HG03342 (cell line): Measurements from ENCODE around the gene MFAP1.
"Not testable (repeated sequence)": the region's sequence is repeated elsewhere in the genome, so short reads cannot be mapped to it uniquely, and the experiment has no call there.

Experiments
- ATAC-seq: cut with Tn5 transposase; IDR thresholded peaks from one replicate; pipeline ENCODE4 v1.9.1; 2021; ENCODE audit warnings: mild to moderate bottlenecking, moderate library complexity; ENCODE audit not compliant: unreplicated experiment

The MFAP1 gene

DNA sequence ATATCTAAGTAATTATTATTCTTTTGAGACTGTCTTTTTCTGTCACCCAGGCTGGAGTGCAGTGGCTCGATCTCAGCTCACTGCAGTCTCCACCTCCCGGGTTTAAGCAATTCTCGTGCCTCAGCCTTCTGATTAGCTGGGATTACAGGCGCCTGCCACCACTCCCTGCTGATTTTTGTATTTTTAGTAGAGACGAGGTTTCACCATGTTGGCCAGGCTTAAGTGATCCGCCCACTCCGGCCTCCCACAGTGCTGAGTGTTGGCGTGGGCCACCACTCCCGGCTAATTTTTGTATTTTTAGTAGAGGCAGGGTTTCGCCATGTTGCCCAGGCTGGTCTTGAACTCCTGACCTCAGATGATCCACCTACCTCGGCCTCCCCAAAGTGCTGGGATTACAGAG lies 815 bp upstream of the MFAP1 start:
- ATAC-seq, result not testable (repeated sequence)

DNA sequence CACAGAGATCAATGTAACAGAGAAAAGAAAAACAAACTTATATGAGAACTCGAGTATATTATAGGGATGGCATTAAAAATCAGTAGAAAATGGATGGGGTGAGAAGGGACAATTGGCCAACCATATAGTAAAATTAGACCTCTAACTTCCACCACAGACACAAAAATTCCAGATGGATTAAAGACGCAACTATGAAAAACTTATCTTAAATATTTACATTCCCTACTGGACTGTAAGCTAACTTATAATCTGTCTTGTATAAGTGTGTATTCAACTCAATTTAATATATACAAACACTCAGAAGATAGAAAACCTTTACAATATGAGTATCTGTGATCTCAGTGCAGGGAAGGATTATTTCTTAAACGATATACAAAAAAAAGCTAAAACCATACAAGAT lies 3.0 kb downstream of the MFAP1 start:
- no peak for ATAC-seq

DNA sequence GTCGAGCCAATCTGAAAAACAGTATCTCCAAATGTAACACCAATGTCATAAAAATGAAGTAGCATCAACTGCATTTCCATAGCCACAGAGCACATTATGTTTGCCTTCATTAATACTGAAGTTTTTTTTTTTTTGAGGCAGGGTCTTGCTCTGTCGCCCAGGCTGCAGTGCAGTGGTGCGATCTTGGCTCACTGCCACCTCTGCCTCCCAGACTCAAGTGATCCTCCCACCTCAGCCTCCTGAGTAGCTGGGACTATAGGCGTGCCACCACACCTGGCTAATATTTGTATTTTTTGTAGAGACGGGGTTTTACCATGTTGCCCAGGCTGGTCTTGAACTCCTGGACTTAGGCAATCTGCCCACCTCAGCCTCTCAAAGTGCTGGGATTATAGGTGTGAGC lies 9.4 kb downstream of the MFAP1 start:
- not testable (repeated sequence) for ATAC-seq

DNA sequence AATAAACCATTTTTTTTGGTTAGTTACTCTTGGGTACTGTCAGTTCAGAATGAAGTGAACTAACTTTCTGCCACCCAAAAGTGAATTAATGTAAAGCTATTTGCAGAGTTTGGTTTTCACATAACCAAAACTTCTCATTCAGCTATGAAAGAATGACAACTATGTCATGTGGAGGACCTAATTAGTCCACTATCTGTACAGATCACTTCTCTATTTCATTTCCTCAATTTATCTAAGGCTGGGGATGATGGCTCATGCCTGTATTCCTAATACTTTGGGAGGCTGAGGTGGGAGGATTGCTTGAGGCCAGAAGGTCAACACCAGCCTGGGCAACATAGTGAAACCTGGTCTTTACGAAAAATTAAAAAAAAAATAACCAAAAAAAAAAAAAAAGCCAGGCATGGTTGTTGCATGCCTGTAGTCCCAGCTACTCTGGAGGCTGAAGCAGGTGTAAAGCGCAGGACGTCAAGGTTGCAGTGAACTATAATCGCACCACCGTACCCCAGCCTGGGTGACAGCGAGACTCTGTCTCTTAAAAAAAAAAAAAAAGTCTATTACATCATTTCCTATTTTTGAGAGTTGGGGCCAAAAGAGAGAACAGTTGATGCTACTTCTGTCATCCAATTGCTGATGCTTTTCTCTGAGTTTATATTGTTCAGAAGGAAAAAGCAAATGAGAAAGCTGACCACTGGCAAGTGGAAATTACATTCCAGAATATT lies 15.4 kb downstream of the MFAP1 start:
- ATAC-seq, result no peak

DNA sequence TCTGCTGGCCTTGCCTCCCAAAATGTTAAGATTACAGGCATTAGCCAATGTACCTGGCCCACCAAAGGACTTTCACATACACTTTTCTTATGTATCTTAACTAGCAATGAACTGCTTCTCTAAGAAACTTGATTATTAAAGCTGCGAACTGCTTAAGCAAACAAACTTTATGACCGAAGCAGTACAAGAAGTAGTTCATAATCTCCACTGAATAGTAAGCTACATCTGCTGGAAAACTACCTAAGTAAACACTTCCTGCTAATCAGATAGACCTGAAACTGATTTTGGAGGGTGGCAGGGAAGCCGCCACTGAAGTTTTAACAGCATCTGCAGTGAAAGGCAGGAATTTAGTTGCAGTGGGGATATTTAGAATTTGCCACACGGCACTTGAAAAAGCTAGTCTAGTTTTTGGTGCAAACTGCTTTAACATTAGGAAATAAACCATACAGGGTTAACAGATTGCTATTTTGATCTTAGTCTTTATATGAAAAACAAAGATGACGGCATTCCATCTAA lies 16.0 kb downstream of the MFAP1 start:
- ATAC-seq, result no peak

DNA sequence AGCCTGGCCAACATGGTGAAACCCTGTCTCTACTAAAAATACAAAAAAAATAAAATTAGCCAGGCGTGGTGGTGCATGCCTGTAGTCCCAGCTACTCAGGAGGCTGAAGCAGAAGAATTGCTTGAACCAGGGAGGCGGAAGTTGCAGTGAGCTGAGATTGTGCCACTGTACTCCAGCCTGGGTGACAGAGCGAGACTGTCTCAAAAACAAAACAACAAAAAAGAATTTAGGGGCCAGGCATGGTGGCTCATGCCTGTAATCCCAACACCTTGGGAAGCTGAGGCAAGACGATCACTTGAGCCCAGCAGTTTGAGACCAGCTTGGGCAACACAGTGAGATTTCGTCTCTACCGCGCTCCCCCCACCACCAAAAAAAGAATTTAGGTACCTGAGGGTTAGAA lies 21.8 kb downstream of the MFAP1 start:
- not testable (repeated sequence) for ATAC-seq

DNA sequence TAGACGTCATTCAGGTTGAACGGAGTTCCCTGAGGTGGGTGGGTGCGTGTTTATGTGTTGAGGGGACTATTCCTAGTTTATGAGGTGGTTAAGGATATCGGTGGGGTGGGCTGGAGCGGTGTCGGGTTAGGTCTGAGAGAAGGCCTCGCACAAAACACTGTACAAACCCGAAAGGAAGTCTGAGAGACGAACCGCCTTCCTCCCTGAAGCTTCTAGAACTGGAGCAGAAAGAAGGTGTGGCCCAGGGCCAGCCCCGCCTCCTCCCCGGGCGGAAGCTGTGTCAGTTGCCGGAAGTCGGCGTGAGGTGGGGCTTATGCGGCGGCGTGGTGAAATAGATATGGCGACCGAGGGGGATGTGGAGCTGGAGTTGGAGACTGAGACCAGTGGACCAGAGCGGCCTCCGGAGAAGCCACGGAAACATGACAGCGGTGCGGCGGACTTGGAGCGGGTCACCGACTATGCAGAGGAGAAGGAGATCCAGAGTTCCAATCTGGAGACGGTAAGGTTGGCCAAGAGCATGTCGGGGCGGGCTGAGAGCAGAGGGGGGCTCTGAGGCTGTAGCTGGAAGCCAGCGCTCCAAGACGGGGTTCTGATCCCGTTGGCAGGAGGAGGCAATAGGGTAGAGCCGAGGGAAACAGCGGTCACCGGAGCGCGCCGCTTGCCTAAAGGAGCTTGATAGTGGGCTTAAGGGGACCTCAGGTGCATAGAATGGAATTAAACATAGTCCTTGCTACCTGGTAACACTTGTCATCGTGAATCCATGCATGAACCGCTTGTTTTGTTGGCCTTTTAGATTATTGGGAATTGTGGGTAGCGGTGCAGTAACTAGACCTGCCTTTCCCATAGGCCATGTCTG lies 24.0 kb downstream of the MFAP1 start, which contains the start of gene HYPK:
HYPK (plus strand) TSS at position 314 of the 856 bp plus-strand sequence; CDS start at position 338, 24 bp downstream.
- peak; percentile 86 for ATAC-seq

DNA sequence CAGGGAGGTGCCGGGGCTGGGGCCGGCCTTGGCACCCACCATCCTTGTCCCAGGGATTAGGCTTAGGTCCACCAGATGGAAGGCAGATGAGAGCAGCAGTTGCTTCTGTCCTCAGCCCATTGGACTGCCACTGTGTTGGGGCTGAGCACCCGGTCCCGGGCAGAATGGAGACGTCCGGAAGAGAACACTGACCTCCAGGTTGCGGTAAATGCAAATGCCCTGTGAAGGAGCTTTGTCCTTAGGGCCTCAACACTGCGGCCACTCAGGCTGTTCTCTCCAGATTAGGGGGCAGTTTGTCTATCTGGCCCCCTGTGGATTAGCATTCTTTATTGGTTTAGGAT lies 24.6 kb downstream of the MFAP1 start, which contains the start of gene SERINC4:
SERINC4 (minus strand) TSS at position 276 of the 341 bp plus-strand sequence; CDS start at position 42, 234 bp downstream.
- ATAC-seq, result no peak

DNA sequence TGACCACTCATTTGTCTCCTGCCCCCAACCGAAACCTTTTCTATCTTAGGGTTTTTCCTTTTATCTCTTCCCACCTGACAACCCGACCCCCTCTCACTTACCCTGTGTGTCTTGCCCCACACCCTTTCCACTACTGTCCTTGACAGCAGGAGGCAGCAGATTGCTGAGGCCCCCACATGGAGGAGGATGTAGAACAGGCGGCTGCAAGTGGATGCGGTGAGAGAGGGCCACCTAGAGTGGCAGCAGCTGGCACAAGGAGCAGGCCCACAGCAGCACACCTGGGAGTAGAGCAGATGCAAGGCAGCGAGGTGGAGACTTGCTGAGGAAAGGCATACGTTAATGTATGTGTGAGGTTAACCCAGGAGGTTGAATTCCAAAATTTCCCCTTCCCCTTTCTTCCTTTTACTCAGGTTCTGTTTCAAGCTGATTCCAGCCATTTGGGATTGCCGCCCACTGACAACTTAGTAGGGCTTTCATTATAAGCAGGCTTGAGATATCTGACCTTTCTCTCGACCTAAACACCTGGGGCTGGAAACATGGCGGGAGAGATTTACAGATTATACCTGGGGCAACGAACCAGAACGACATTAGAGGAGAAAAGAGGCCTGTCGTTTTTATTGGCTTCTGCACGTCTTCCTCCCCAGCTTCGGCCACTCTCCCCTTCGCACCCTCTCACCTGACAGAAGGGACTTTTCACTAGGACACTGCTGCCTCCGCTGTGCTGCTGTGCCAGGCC lies 25.1 kb downstream of the MFAP1 start:
- no peak for ATAC-seq

DNA sequence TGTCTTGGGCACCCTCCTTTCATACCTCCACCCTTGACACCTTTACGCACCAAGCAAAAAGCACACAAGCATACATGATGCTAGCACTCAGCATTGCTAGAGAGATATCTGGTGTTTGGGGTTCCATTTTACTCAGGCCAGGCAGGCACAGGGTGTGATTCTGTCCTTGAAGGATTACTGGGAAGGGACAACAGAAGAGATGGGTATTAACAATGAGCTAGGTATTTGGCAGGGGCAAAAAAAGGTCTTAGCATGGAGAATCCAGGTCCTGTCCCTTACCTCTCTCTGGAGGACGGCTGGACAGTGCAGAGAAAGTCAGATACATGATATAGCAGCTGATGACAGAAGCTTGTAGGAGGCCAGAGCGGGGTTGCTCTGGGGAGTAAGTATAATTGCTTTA lies 27.9 kb downstream of the MFAP1 start:
- ATAC-seq, result no peak

DNA sequence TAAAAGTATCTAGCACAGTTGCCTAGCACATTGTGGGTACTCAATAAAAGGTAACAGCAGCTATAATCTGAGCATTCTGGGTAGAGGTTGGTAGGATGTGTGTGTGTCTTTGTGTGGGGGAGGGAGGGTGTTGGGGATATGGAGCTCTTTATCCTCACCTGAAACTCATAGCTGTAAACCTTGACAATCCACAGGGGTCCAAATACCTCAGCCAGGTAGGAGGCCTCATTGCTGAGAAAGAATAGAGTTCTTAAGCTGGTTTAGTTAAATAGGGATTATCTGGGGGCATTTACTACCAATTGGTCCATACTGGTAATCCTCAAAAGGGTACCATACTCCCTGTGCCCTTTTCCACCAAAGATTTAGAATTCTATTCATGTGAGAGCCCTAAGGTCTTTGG lies 28.5 kb downstream of the MFAP1 start:
- no peak for ATAC-seq

DNA sequence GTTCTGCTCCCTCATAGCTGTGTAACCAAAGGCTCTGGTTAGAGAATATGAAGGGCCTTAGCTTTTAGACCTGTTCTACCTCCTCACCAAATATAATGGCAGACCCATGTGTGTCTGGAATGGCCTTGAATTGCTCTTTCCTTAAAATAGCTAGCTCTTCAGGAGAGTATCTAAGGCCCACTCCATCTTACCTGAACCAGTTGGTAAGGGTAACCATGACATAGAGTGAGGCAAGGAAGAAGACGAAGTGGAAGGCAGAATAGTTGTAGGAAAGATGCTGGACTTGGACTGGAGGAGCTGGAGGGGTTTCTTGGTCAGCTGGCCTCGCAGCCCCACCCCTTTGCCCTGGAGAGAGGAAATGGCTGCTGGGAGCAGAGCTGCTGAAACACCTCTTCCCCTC lies 29.3 kb downstream of the MFAP1 start:
- ATAC-seq, result no peak

DNA sequence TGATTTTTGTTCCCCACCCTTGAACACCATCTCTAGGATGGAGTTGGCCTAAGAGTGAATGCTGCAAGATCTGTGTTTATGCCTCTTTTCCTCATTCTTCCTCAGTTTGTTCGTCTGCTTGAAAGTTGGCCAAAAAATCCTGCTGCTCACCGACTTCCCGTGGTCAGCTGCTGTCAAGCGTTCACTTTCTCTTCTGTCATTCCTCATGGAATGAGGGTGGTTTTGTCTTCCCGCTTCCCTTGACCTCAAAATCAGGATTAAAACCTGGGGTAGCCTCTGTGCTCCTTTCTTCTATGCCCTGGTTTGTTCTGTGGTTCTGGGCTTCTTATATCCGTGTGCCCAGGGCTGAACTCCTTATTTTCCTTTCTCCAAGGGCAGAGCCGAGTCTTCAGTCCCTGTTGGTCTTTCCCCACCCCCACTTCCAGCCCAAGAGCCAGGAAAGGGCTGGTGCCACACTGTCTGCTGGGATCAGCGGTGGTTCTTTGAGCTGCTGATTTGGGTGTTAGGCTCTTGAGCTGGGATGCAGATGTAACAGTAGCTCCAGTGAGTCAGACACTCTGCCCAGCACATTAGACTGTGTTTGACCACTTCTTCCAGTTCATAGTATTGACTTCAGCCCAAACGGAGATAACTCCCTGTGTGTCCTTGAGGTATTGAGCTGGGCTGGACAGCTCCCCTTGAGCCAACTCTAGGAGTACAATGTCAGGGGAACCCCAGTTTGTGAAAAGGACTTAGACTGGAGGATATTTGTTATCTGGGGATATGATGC lies 30.0 kb downstream of the MFAP1 start:
- no peak for ATAC-seq

DNA sequence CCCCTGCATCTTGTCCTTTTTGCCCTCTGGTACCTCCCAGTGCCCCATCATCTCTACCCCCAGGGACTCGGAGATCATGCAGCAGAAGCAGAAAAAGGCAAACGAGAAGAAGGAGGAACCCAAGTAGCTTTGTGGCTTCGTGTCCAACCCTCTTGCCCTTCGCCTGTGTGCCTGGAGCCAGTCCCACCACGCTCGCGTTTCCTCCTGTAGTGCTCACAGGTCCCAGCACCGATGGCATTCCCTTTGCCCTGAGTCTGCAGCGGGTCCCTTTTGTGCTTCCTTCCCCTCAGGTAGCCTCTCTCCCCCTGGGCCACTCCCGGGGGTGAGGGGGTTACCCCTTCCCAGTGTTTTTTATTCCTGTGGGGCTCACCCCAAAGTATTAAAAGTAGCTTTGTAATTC lies 30.8 kb downstream of the MFAP1 start:
- no peak for ATAC-seq

DNA sequence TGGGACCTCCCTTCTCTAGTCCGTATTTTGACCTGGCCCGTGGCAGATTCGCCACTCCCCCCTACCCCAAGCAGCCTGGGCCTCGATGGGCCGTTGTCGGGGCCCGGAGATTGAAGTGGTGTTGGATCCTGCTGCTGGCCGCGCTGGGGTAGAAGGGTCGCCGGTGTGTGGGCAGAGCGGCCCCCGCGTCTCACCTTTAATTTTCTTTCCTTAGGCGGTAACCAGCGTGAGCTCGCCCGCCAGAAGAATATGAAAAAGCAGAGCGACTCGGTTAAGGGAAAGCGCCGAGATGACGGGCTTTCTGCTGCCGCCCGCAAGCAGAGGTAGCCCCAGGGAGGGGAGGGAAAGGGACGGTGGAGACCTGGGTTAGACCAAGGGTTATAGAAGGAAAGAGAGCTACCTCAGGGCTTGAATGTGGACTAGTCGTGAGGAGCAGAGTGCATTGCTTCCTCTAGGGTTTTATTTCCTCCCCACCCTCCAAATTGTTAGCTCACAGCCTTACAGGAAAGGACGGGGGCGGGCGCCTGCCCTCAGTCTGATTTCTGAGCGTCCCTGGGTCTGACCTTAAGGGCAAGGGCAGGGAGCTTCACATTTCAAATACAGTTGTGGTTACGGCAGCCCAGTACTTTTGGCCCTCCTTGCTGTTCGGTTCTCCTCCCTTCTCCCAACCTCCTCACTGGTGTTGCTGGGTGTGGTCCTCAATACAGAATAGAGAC lies 31.6 kb downstream of the MFAP1 start:
- ATAC-seq, result no peak

DNA sequence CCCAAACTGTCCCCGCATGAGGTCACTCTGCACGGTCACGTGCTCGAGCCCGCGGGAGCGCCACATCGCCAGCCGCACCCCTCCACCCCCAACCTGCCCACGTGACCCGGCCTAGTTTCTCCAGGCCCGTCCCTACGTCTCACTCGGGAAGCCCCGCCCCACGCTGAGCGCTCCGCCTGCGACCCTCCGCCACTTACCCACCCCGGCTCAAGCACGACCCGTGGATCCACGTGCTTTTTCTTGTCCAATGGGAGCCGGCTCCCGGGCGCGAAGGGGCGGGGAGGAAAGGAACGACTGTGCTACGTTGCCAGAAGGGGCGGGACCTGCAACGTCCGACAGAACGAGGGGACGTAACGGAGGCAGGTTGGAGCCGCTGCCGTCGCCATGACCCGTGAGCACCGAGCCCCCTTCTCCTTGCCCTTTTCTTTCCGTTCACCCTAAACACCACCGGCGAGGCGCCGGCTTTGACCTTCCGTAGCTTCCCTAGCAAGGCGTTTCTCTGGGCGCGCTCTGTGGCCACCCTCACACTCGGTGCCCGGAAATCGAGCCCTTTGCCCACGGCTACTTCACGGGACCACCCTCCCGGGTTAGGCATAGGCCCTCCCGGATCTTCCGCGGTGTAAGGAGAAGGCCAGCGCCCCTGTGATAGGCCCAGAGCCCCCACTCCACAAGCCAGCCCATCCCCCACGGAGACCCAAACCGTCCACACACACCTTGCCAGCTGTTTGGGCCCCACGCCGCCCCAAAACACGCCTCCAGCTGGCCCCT lies 32.3 kb downstream of the MFAP1 start, which contains the start of gene SERF2:
SERF2 (plus strand) TSS at position 328 of the 768 bp plus-strand sequence; CDS start at position 385, 57 bp downstream.
- peak; percentile 81 for ATAC-seq

DNA sequence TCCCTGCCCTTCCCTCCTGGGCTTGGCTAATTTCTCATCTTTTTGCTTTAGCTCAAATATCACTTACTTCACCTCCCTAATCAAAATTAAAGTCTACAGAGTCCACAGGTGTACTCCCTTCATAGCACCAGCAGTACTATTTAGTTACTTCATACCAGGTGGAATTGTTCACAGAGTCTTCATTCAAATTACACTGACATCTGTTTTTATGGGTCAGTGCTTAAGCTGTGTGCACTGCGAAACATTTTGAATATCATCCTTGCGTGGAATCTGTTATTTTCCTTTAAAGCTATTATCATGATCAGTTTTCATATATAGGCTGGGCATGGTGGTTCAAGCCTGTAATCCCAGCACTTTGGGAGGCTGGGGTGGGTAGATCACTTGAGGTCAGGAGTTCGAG lies 35.1 kb downstream of the MFAP1 start:
- no peak for ATAC-seq

DNA sequence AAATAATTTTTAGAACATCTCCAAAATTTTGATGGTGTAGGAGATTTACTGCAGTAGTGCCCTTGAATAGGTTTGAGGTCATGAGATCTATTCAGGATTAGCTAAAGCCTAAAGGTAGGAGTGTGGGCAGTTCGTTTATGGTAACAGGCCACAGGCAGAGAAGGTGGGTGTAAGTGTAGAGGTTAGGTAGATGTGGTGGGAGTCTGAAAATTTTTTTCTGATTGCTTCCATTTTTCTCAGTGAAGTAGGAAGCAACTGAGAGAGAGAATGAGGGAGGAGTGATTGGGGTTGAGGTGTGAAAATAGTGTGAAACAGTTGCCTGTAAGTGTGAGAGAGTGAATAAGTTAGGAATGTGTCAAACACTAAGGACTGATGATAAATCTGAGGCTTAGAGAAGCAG lies 45.5 kb downstream of the MFAP1 start:
- no peak for ATAC-seq
